Gastrocnemius medialis (tissue), 4 donors: Measurements from ENCODE around the gene GRM4. TPM values are rescaled to one million over a fixed set of nuclear protein-coding genes. Genes with fewer than 3 reads are reported as not detected.
A peak's percentile ranks its signal among the peaks of the same experiment; 100 is the strongest.
"Not testable (repeated sequence)": the region's sequence is repeated elsewhere in the genome, so short reads cannot be mapped to it uniquely, and the experiment has no call there.

Source experiments
- ATAC-seq, 2 donors: fragments of 150-250 bp; one replicate each; pipeline ENCODE4 v1.9.1; 2016
- DNase-seq, 2 donors: peaks; one replicate each; pipeline ENCODE4 v3.0.0-alpha.2; 2019
- H3K27ac ChIP-seq, 4 donors: fragments of 200-600 bp; sonication (generic); 1 replicate in 1 of 4; 2 replicates in 3 of 4; pipeline ENCODE4 v1.5.1; 2016 to 2018; ENCODE audit warnings: mild to moderate bottlenecking in 2 of 4, moderate library complexity in 1 of 4
- H3K27me3 ChIP-seq, 3 donors: fragments of 200-600 bp; sonication (generic) in 2 of 3; 1 replicate in 1 of 3; 2 replicates in 2 of 3; pipeline versions ENCODE4 v1.5.1 to v1.6.0; 2016 to 2019; ENCODE audit warnings: mild to moderate bottlenecking in 1 of 3, moderate library complexity in 1 of 3
- H3K36me3 ChIP-seq, 2 donors: fragments of 200-600 bp; sonication (generic) in 1 of 2; one replicate each; pipeline ENCODE4 v1.5.1; 2017 to 2018
- H3K4me1 ChIP-seq, 2 donors: fragments of 200-600 bp; sonication (generic) in 1 of 2; one replicate each; pipeline ENCODE4 v1.5.1; 2016 to 2017; ENCODE audit warnings: mild to moderate bottlenecking in 2 of 2
- H3K4me3 ChIP-seq, 4 donors: fragments of 200-600 bp; sonication (generic) in 3 of 4; 1 replicate in 1 of 4; 2 replicates in 3 of 4; pipeline ENCODE4 v1.5.1; 2016 to 2019; ENCODE audit warnings: mild to moderate bottlenecking in 2 of 4
- H3K9me3 ChIP-seq, 3 donors: fragments of 200-600 bp; sonication (generic) in 2 of 3; 1 replicate in 1 of 3; 2 replicates in 2 of 3; pipeline ENCODE4 v1.5.1; 2016 to 2019
- POLR2A ChIP-seq, 2 donors: fragments of 450-650 bp; IDR thresholded peaks; one replicate each; pipeline ENCODE4 v1.6.1; 2017; ENCODE audit warnings: antibody characterized with exemption in 2 of 2, mild to moderate bottlenecking in 2 of 2, moderate library complexity in 2 of 2
- in situ Hi-C, 4 donors: fragments of 200-750 bp; cut with MboI; loops; one replicate each; pipeline versions ENCODE4 v1.15.0 to v1.8.0; 2017; ENCODE audit warnings: low sequenced_read_pairs in 4 of 4
- intact Hi-C: fragments of 100-400 bp; cut with DNase I; formaldehyde crosslinking; loops from one replicate; pipeline ENCODE4 v1.15.1; 2023; ENCODE audit warnings: low total_unique reads
- total RNA-seq, 4 donors: library from RNA; depleted of rRNA; stranded (reverse); fragments of >200 nt; gene quantifications; one replicate each; pipeline versions ENCODE4 v1.1.0 to v1.2.3, GENCODE V29; 2016
- TF ChIP-seq, protein P1 (sequence below), 5 experiments: fragments of 450-650 bp in 3 of 5; fragments of 200-600 bp in 2 of 5; sonication (generic) in 2 of 5; IDR thresholded peaks in 4 of 5; conservative IDR thresholded peaks in 1 of 5; 1 replicate in 4 of 5; 2 replicates in 1 of 5; pipeline ENCODE4 v1.5.1; 2016 to 2019; ENCODE audit warnings: antibody characterized with exemption in 5 of 5, mild to moderate bottlenecking in 3 of 5, moderate library complexity in 3 of 5

The GRM4 gene
- total RNA-seq = under 1 TPM in 1 of 4 donors, not detected in 3; 0.03 TPM

DNA sequence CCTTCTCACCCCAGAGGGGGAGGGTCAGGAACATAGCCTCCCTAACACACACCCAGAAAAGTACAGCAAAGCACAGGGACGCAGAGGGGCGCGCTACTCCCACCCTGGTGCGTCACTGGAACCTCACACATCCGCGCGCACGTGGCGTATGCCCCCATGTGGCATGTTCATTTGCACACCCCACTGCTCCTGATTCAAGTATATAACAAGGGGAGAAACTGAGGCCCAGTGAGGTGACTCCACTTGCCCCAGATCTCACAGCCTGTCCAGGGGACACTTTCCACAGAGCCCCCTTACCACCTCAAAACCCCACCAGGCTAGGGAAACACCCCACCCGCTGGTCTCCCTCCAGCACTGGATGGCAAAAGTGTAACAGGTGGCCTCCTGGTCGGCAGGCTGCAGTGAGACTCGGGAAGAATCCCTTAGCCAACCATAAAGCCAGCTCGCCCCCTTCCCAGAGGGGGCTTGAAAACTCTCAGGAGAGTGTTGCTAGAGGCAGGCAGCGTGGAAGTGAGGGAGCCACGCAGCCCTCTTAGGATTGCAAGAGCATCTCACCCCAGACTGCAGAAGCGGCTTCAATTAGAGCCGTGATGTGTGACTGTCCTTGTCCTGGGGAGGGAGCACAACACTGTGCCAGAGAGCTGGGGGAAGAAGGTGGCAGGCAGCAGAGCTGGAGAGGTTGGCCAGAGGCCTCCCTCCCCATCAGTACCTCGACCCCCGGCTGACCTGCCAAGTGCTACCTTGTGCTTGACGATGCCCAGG lies at the start of gene GRM4:
TSS of gene GRM4 (minus strand) at position 67 of the 762 bp plus-strand sequence. CDS start 12,591 bp downstream, outside the sequence.
- no peak for TF ChIP-seq POLR2A (IDR thresholded peaks at IDR 0.05)
- TF ChIP-seq, protein P1, sequence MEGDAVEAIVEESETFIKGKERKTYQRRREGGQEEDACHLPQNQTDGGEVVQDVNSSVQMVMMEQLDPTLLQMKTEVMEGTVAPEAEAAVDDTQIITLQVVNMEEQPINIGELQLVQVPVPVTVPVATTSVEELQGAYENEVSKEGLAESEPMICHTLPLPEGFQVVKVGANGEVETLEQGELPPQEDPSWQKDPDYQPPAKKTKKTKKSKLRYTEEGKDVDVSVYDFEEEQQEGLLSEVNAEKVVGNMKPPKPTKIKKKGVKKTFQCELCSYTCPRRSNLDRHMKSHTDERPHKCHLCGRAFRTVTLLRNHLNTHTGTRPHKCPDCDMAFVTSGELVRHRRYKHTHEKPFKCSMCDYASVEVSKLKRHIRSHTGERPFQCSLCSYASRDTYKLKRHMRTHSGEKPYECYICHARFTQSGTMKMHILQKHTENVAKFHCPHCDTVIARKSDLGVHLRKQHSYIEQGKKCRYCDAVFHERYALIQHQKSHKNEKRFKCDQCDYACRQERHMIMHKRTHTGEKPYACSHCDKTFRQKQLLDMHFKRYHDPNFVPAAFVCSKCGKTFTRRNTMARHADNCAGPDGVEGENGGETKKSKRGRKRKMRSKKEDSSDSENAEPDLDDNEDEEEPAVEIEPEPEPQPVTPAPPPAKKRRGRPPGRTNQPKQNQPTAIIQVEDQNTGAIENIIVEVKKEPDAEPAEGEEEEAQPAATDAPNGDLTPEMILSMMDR (IDR thresholded peaks at IDR 0.05 in 4 of 5, conservative IDR thresholded peaks at IDR 0.05 in 1 of 5) = no peak
- peak within 1 kb of the TSS; percentile 48 to 59 (median 50) for H3K4me3 ChIP-seq
- no peaks in the 10 kb centered on the region for H3K9me3 ChIP-seq
- in situ Hi-C loops (no loop called here), intact Hi-C loops (no loop called here)
- no peak for ATAC-seq
- H3K27me3 ChIP-seq = peaks cover 32 to 38% (median 35%) of the 10 kb centered on the region in 3 donors
- no peak within 1 kb of the TSS for H3K27ac ChIP-seq
- no peak for DNase-seq
- H3K36me3 ChIP-seq = no peaks in the 10 kb centered on the region
- H3K4me1 ChIP-seq = peaks cover 28 to 32% of the 10 kb centered on the region in 2 donors

DNA sequence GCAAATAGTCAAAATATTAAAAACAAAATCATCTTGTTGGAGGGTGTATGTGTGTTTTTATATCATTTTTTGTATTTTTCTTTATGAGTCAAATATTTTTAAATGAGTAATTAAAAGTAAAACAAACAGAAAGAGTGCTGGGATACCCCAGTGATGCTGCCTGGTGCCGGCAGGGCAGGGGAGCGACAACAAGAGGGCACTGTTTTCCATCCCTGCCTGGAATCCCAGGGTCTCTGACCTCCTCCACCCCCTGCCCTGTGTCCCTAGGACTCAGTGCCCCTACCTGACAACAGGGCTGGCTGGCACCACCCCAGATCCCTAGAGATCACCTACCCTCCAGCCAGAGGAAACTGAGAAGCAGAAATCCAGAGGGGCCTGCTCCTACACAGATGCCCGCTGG lies 48.9 kb upstream of the GRM4 start:
- no peak overlapping the region for H3K27ac ChIP-seq
- ATAC-seq = no peak
- H3K4me3 ChIP-seq = no peak overlapping the region
- H3K36me3 ChIP-seq = no peaks in the 10 kb centered on the region
- intact Hi-C loops (no loop called here), in situ Hi-C loops (loop anchor here (5.0 to 25.0 kb wide), 4 partner anchors 210 to 418 kb away; no protein-coding TSS in a partner anchor)
- peaks cover 3 to 5% of the 10 kb centered on the region in 2 donors for H3K4me1 ChIP-seq
- DNase-seq = no peak
- no peaks in the 10 kb centered on the region for H3K9me3 ChIP-seq
- no peaks in the 10 kb centered on the region for H3K27me3 ChIP-seq
- TF ChIP-seq POLR2A (IDR thresholded peaks at IDR 0.05) = no peak
- TF ChIP-seq, protein P1 (IDR thresholded peaks at IDR 0.05 in 4 of 5, conservative IDR thresholded peaks at IDR 0.05 in 1 of 5) = no peak

DNA sequence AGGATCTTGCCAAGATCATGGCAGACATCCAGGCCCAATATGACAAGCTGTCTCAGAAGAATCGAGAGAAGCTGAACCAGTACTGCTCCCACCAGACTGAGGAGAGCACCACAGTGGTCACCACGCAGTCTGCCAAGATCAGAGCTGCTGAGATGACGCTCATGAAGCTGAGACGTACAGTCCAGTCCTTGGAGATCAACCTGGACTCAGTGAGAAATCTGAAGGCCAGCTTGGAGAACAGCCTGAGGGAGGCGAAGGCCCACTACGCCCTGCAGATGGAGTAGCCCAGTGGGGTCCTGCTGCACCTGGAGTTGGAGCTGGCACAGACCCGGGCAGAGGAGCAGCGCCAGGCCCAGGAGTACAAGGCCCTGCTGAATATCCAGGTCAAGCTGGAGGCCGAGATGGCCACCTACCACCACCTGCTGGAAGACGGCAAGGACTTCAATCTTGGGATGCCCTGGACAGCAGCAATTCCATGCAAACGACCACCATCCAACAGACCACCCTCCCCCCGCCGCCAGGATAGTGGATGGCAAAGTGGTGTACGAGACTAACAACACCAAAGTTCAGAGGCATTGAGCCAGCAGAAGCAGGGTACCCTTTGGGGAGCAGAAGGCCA lies 44.7 kb upstream of the GRM4 start:
- no peak overlapping the region for H3K27ac ChIP-seq
- no peak for DNase-seq
- H3K9me3 ChIP-seq = no peaks in the 10 kb centered on the region
- in situ Hi-C loops (loop anchor here (5.0 to 25.0 kb wide), 4 partner anchors 214 to 422 kb away; no protein-coding TSS in a partner anchor), intact Hi-C loops (no loop called here)
- no peak overlapping the region for H3K4me3 ChIP-seq
- no peaks in the 10 kb centered on the region for H3K27me3 ChIP-seq
- ATAC-seq = no peak
- no peaks in the 10 kb centered on the region for H3K36me3 ChIP-seq
- H3K4me1 ChIP-seq = no peaks in the 10 kb centered on the region
- no peak for TF ChIP-seq POLR2A (IDR thresholded peaks at IDR 0.05)
- TF ChIP-seq, protein P1 (IDR thresholded peaks at IDR 0.05 in 4 of 5, conservative IDR thresholded peaks at IDR 0.05 in 1 of 5) = no peak

DNA sequence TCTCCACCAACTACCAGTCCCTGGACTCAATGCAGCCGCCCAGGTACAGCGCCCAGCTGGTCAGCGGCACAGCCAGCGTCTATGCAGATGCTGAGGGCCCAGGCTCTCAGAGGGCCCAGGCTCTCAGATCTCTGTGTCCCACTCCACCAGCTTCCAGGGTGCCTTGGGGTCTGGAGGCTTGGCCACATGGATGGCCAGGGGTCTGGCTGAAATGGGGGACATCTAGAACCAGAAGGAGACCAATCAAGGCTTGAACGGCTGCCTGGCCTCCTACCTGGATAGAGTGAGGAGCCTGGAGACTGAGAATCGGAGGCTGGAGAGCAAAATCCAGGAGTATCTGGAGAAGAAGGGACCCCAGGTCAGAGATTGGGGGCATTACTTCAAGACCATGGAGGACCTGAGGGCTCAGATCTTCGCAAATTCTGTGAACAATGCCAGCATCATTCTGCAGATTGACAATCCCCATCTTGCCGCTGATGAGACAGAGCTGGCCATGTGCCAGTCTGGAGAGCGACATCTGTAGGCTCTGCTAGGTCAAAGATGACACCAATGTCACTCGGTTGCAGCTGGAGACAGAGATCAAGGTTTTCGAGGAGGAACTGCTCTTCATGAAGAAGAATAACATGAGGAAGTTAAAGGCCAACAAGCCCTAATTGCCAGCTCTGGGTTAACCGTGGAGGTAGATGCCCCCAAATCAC lies 44.1 kb upstream of the GRM4 start:
- Histone ChIP-seq H3K4me1 (no peaks in the 10 kb centered on the region), H3K27me3 (no peaks in the 10 kb centered on the region), H3K4me3 (no peak overlapping the region), H3K9me3 (no peaks in the 10 kb centered on the region), H3K36me3 (no peaks in the 10 kb centered on the region), H3K27ac (no peak overlapping the region)
- ATAC-seq (no peak), DNase-seq (no peak)
- intact Hi-C loops = no loop called here
- TF ChIP-seq, protein P1 (IDR thresholded peaks at IDR 0.05 in 4 of 5, conservative IDR thresholded peaks at IDR 0.05 in 1 of 5) = no peak
- TF ChIP-seq POLR2A (IDR thresholded peaks at IDR 0.05) = no peak
- in situ Hi-C loops = loop anchor here (5.0 to 25.0 kb wide), 4 partner anchors 215 to 422 kb away; no protein-coding TSS in a partner anchor

DNA sequence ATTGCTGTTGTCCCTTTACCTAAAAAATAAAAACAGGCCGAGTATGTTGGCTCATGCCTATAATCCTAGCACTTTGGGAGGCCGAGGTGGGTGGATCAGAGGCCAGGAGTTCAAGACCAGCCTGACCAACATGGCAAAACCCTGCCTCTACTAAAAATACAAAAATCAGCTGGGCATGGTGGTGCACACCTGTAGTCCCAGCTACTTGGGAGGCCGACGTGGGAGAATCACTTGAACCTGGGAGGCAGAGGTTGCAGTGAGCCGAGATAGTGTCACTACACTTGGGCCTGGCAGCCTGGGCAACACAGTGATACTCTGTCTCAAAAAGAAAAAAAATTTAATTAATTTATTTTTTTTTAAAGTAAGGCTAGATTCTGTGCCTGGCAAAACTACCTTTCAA lies 38.8 kb upstream of the GRM4 start:
- H3K36me3 ChIP-seq, H3K27ac ChIP-seq, H3K4me3 ChIP-seq, DNase-seq, intact Hi-C loops, H3K4me1 ChIP-seq, H3K9me3 ChIP-seq, ATAC-seq, H3K27me3 ChIP-seq: not testable (repeated sequence)
- in situ Hi-C loops = loop anchor here in 2 of 4 donors (25.0 kb wide), 1 partner anchor 428 kb away; no protein-coding TSS in a partner anchor
